Large intestine (tissue), 3 donors: ENCODE data around the gene MPG. TPM values are rescaled to one million over a fixed set of nuclear protein-coding genes. Genes with fewer than 3 reads are reported as not detected.

ENCODE experiments used
- DNase-seq, 2 donors: peaks; one replicate each; pipeline versions ENCODE4 v3.0.0 to v3.0.0-alpha.2; 2013
- H3K27ac ChIP-seq: one replicate; pipeline ENCODE4 v1.5.1; 2013; ENCODE audit warnings: low read length
- H3K27me3 ChIP-seq: 2 replicates; pipeline ENCODE4 v1.6.1; 2013; ENCODE audit warnings: low read length; ENCODE audit not compliant: control insufficient read depth, insufficient read depth
- H3K36me3 ChIP-seq: 2 replicates; pipeline ENCODE4 v1.6.1; 2013; ENCODE audit warnings: low read length; ENCODE audit not compliant: control insufficient read depth, insufficient read depth
- H3K4me1 ChIP-seq: one replicate; pipeline ENCODE4 v1.6.1; 2013; ENCODE audit warnings: low read length; ENCODE audit not compliant: control insufficient read depth, insufficient read depth
- H3K4me3 ChIP-seq: one replicate; pipeline ENCODE4 v1.5.1; 2013; ENCODE audit warnings: low read length
- H3K9me3 ChIP-seq: one replicate; pipeline ENCODE4 v1.6.1; 2013; ENCODE audit warnings: mild to moderate bottlenecking, low read depth, low read length, moderate library complexity; ENCODE audit not compliant: control insufficient read depth
- WGBS: methylation state at CpG from one replicate; pipeline ENCODE4 v1.1.5; 2013; ENCODE audit warnings: low lambda C conversion rate; ENCODE audit not compliant: insufficient coverage; 5-methylcytosine and 5-hydroxymethylcytosine counted together
- polyA plus RNA-seq: library from polyadenylated mRNA; unstranded; fragments of 120-200 nt; gene quantifications from one replicate; pipeline ENCODE4 v1.2.1, GENCODE V29; 2013

Gene MPG
- polyA plus RNA-seq, 1 donor, result 31.2 TPM

DNA sequence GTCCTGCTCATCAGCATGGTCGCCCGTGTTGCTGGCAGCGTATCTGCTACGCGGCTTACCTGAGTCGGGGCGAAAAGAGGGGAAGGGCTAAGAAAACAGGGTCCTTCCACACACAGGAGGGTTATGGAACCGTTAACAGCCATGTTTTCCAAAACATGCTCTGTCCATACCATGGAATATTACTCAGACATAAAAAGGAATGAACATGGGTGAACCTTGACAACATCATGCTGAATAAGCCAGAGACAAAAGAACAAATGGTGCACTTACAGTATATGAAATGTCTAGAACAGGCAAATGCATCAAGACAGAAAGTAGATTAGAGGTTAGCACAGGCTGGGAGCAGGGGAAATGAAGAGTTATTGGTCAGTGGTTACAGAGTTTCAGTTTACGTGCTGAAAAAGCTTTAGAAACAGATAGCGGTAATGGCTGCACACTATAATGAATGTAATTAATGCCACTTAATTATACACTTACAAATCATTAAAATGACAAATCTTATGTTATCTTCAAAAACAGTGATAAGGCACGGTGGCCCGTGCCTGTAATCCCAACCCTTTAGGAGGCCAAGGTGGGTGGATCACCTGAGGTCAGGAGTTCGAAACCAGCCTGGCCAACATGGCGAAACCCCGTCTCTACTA lies 52.6 kb downstream of the MPG start:
- no peak for DNase-seq
- no peaks in the 10 kb centered on the region for H3K9me3 ChIP-seq
- no peaks in the 10 kb centered on the region for H3K4me1 ChIP-seq
- no peaks in the 10 kb centered on the region for H3K27me3 ChIP-seq
- H3K36me3 ChIP-seq, result peaks cover 5% of the 10 kb centered on the region
- WGBS, result no CpG with 5 or more reads among the region's 15 CpGs
- H3K27ac ChIP-seq, result no peak overlapping the region
- H3K4me3 ChIP-seq, result no peak overlapping the region

DNA sequence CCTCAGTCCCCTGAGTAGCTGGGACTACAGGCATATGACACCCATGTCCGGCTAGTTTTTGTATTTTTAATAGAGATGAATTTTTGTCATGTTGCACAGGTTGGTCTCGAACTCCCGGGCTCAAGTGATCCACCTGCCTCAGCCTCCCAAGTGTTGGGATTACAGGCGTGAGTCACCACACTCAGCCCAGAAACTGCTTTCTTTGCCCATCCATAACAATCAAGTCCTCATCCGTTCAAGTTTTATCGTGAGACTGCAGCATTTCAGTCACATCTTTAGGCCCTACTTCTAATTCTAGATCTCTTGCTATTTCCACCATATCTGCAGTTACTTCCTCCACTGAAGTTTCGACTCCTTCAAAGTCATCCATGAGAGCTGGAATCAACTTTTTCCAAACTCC lies 54.1 kb downstream of the MPG start:
- Histone ChIP-seq H3K4me1 (no peaks in the 10 kb centered on the region), H3K9me3 (no peaks in the 10 kb centered on the region), H3K27ac (no peak overlapping the region), H3K27me3 (no peaks in the 10 kb centered on the region), H3K36me3 (peaks cover 5% of the 10 kb centered on the region), H3K4me3 (no peak overlapping the region)
- WGBS, result 90% methylated on average over 2 of the region's 7 CpGs
- DNase-seq, result no peak

GRCh38 chr16:133716-134115 lies 55.7 kb downstream of the MPG start:
- WGBS, result 100% methylated on average over 2 of the region's 2 CpGs
- H3K27ac ChIP-seq, result no peak overlapping the region

More at GRCh38 chr16:133716-134115, 55.7 kb downstream of the MPG start:
- DNase-seq, result no peak
- peaks cover 3% of the 10 kb centered on the region for H3K36me3 ChIP-seq
- H3K4me3 ChIP-seq, result no peak overlapping the region
- H3K9me3 ChIP-seq, result no peaks in the 10 kb centered on the region
- peaks cover 5% of the 10 kb centered on the region for H3K4me1 ChIP-seq
- no peaks in the 10 kb centered on the region for H3K27me3 ChIP-seq

Other genes starting within 250 kb of the MPG start
- gene POLR3K, start 24.6 kb upstream of the MPG start, polyA plus RNA-seq, result 9.5 TPM
- 21.6 TPM for gene SNRNP25, start 24.4 kb upstream of the MPG start, polyA plus RNA-seq
- gene RHBDF1, start 5.6 kb upstream of the MPG start, polyA plus RNA-seq, result 18.3 TPM
- gene NPRL3, start 60.4 kb downstream of the MPG start, polyA plus RNA-seq, result 21.8 TPM
- gene HBZ, start 74.4 kb downstream of the MPG start, polyA plus RNA-seq, result 5.6 TPM
- gene HBM, start 87.8 kb downstream of the MPG start, polyA plus RNA-seq, result 11.9 TPM
- gene HBA2, start 94.7 kb downstream of the MPG start, polyA plus RNA-seq, result 1,574 TPM
- 1,041 TPM for gene HBA1, start 98.5 kb downstream of the MPG start, polyA plus RNA-seq
- 0.73 TPM for gene HBQ1, start 102.2 kb downstream of the MPG start, polyA plus RNA-seq
- 99.5 TPM for gene LUC7L, start 151.2 kb downstream of the MPG start, polyA plus RNA-seq
- 63.4 TPM for gene FAM234A, start 156.6 kb downstream of the MPG start, polyA plus RNA-seq
- 6.6 TPM for gene RGS11, start 197.7 kb downstream of the MPG start, polyA plus RNA-seq
- gene ARHGDIG, start 202.4 kb downstream of the MPG start, polyA plus RNA-seq, result 4.5 TPM
- gene PDIA2, start 204.9 kb downstream of the MPG start, polyA plus RNA-seq, result 1.8 TPM